IMR-90 (cell line): Measurements from ENCODE around the gene CORO1C. TPM values are rescaled to one million over a fixed set of nuclear protein-coding genes. Genes with fewer than 3 reads are reported as not detected.

Source experiments
- ATAC-seq: fragments of 200-7000 bp; cut with Tn5 transposase; 2 replicates; pipeline ENCODE4 v1.9.1; 2020; ENCODE audit warnings: low read depth, mild to moderate bottlenecking, moderate library complexity
- BruUV-seq: library from RNA; stranded (reverse); fragments of 400-500 nt; replicated peaks from 2 replicates; lab custom pipeline; 2021; lab: Mats Ljungman, UMichigan
- CTCF ChIA-PET: fragments of 300-600 bp; formaldehyde crosslinking; extraction: SDS; loops from one replicate; lab custom pipeline; 2021; ENCODE audit warnings: antibody characterized with exemption; lab: Yijun Ruan, JAX
- POLR2A ChIA-PET: fragments of 300-600 bp; sonication (Branson Sonifier 250); formaldehyde crosslinking; loops from one replicate; lab custom pipeline; 2022; ENCODE audit warnings: antibody characterized with exemption; ENCODE audit not compliant: unreplicated experiment; lab: Charles Lee
- DNase-seq: peaks from one replicate; pipeline ENCODE4 v3.0.0; 2013
- H2AFZ ChIP-seq: replicated peaks from 2 replicates; pipeline ENCODE3; 2013; ENCODE audit warnings: low read length, mild to moderate bottlenecking; ENCODE audit not compliant: poor library complexity
- H2AK5ac ChIP-seq: 2 replicates; pipeline ENCODE4 v1.6.1; 2013; ENCODE audit warnings: low read depth, low read length, inconsistent platforms
- H2AK9ac ChIP-seq: replicated peaks from 2 replicates; pipeline ENCODE3; 2013; ENCODE audit warnings: mild to moderate bottlenecking, low read depth, low read length, moderate library complexity; ENCODE audit not compliant: poor library complexity
- H2BK120ac ChIP-seq: 2 replicates; pipeline ENCODE4 v1.6.1; 2013; ENCODE audit warnings: low read depth, low read length, inconsistent platforms
- H2BK15ac ChIP-seq: 3 replicates; pipeline ENCODE4 v1.6.1; 2013; ENCODE audit warnings: low read depth, low read length, inconsistent platforms
- H2BK20ac ChIP-seq: 2 replicates; pipeline ENCODE4 v1.6.1; 2013; ENCODE audit warnings: low read depth, mild to moderate bottlenecking, inconsistent platforms, low read length, moderate library complexity
- H2BK5ac ChIP-seq: 2 replicates; pipeline ENCODE4 v1.6.1; 2013; ENCODE audit warnings: mild to moderate bottlenecking, low read depth, low read length, inconsistent platforms; ENCODE audit not compliant: poor library complexity, severe bottlenecking
- H3K14ac ChIP-seq: replicated peaks from 2 replicates; pipeline ENCODE4 v1.6.1; 2013; ENCODE audit warnings: low read depth, low read length, inconsistent platforms
- H3K18ac ChIP-seq: 2 replicates; pipeline ENCODE4 v1.6.1; 2013; ENCODE audit warnings: low read depth, low read length, control low read depth
- H3K23ac ChIP-seq: 2 replicates; pipeline ENCODE4 v1.6.1; 2013; ENCODE audit warnings: low read depth, low read length, inconsistent platforms
- H3K27ac ChIP-seq: 2 replicates; pipeline ENCODE4 v1.5.1; 2013; ENCODE audit warnings: mild to moderate bottlenecking, control low read depth, low read length; ENCODE audit not compliant: insufficient read depth
- H3K27me3 ChIP-seq: 2 replicates; pipeline ENCODE4 v1.6.1; 2013; ENCODE audit warnings: low read length; ENCODE audit not compliant: control insufficient read depth, insufficient read depth
- H3K36me3 ChIP-seq: 2 replicates; pipeline ENCODE4 v1.6.1; 2013; ENCODE audit warnings: low read length, mixed read lengths; ENCODE audit not compliant: control insufficient read depth, insufficient read depth
- H3K4ac ChIP-seq: 2 replicates; pipeline ENCODE4 v1.6.1; 2013; ENCODE audit warnings: low read depth, low read length, inconsistent platforms
- H3K4me1 ChIP-seq: 2 replicates; pipeline ENCODE4 v1.6.1; 2013; ENCODE audit warnings: low read length, mixed read lengths; ENCODE audit not compliant: control insufficient read depth, insufficient read depth
- H3K4me2 ChIP-seq: 2 replicates; pipeline ENCODE4 v1.6.1; 2013; ENCODE audit warnings: low read depth, mild to moderate bottlenecking, control low read depth, low read length, moderate library complexity
- H3K4me3 ChIP-seq: 2 replicates; pipeline ENCODE4 v1.5.1; 2013; ENCODE audit warnings: low read depth, mild to moderate bottlenecking, control low read depth, low read length, moderate library complexity; ENCODE audit not compliant: insufficient read depth
- H3K56ac ChIP-seq: 2 replicates; pipeline ENCODE4 v1.6.1; 2013; ENCODE audit warnings: low read length, inconsistent platforms; ENCODE audit not compliant: insufficient read depth; ENCODE audit errors: extremely low read depth
- H3K79me1 ChIP-seq, 2 experiments: 2 replicates each; pipeline ENCODE4 v1.6.1; 2013; ENCODE audit warnings: low read length in 2 of 2, inconsistent platforms in 1 of 2, low read depth in 1 of 2
- H3K9ac ChIP-seq: 2 replicates; pipeline ENCODE4 v1.6.1; 2013; ENCODE audit warnings: low read depth, low read length, control low read depth
- H3K9me1 ChIP-seq: 2 replicates; pipeline ENCODE4 v1.6.1; 2013; ENCODE audit warnings: low read length, inconsistent platforms; ENCODE audit not compliant: insufficient read depth
- H3K9me3 ChIP-seq: 2 replicates; pipeline ENCODE4 v1.6.1; 2013; ENCODE audit warnings: low read length; ENCODE audit not compliant: control insufficient read depth, insufficient read depth
- H4K20me1 ChIP-seq: 2 replicates; pipeline ENCODE4 v1.6.1; 2013; ENCODE audit warnings: low read length, inconsistent platforms; ENCODE audit not compliant: insufficient read depth
- H4K5ac ChIP-seq: 2 replicates; pipeline ENCODE4 v1.6.1; 2013; ENCODE audit warnings: mild to moderate bottlenecking, low read depth, low read length, control low read depth
- H4K8ac ChIP-seq, 2 experiments: 2 replicates each; pipeline ENCODE4 v1.6.1; 2013; ENCODE audit warnings: low read depth in 2 of 2, low read length in 2 of 2, control low read depth in 1 of 2, inconsistent platforms in 1 of 2
- H4K91ac ChIP-seq: 2 replicates; pipeline ENCODE4 v1.6.1; 2013; ENCODE audit warnings: low read depth, low read length, inconsistent platforms; ENCODE audit not compliant: insufficient read depth
- MAFK ChIP-seq: IDR thresholded peaks from 2 replicates; pipeline ENCODE4 v1.6.1; 2012; ENCODE audit warnings: low read depth, low read length, improper control_type of control experiment
- MXI1 ChIP-seq: IDR thresholded peaks from 2 replicates; pipeline ENCODE4 v1.6.1; 2012; ENCODE audit warnings: low read depth, mild to moderate bottlenecking, low read length, moderate library complexity, borderline replicate concordance
- POLR2A ChIP-seq: IDR thresholded peaks from 2 replicates; pipeline ENCODE4 v1.6.1; 2012; ENCODE audit warnings: mild to moderate bottlenecking, low read depth, low read length
- RCOR1 ChIP-seq: IDR thresholded peaks from 2 replicates; pipeline ENCODE4 v1.6.1; 2012; ENCODE audit warnings: mild to moderate bottlenecking, low read length, improper control_type of control experiment; ENCODE audit not compliant: insufficient replicate concordance
- WGBS, 2 experiments: methylation state at CpG; one replicate each; pipeline versions ENCODE4 v1.1.5 to v1.1.7; 2013; ENCODE audit warnings: missing lambda C conversion rate in 2 of 2; ENCODE audit not compliant: insufficient read length in 1 of 2; ENCODE audit errors: extremely low coverage in 2 of 2; 5-methylcytosine and 5-hydroxymethylcytosine counted together
- dilution Hi-C: fragments of 300-500 bp; cut with HindIII; formaldehyde crosslinking; loops from one replicate; pipeline ENCODE4 v1.14.3; 2018; ENCODE audit warnings: low sequenced_read_pairs; ENCODE audit not compliant: unreplicated experiment
- in situ Hi-C: fragments of 300-500 bp; cut with MboI; formaldehyde crosslinking; loops from 3 replicates; pipeline ENCODE4 v1.14.3; 2019; ENCODE audit warnings: low sequenced_read_pairs, inconsistent platforms, mixed read lengths
- intact Hi-C: fragments of 100-400 bp; cut with micrococcal nuclease; formaldehyde crosslinking; loops from 2 replicates; pipeline ENCODE4 v1.10.0; 2022
- polyA plus RNA-seq, 3 experiments: library from polyadenylated mRNA; depleted of rRNA; stranded (reverse); fragments of >200 nt; gene quantifications; 2 replicates each; pipeline ENCODE4 v1.2.3, GENCODE V29; 2012; ENCODE audit warnings: low replicate concordance in 1 of 3
- total RNA-seq: library from RNA; depleted of rRNA; stranded (reverse); fragments of >200 nt; gene quantifications from 2 replicates; pipeline ENCODE4 v1.2.3, GENCODE V29; 2012
- TF ChIP-seq, protein P1 (sequence below): fragments of 150-350 bp; IDR thresholded peaks from 2 replicates; pipeline ENCODE4 v1.6.1; 2016; ENCODE audit warnings: low read depth, mild to moderate bottlenecking, low read length, moderate library complexity, borderline replicate concordance

The CORO1C gene
- total and polyA plus RNA-seq, 2 of the 4 experiments (the other 2 are of a cell fraction), result 675 to 1,100 TPM

DNA sequence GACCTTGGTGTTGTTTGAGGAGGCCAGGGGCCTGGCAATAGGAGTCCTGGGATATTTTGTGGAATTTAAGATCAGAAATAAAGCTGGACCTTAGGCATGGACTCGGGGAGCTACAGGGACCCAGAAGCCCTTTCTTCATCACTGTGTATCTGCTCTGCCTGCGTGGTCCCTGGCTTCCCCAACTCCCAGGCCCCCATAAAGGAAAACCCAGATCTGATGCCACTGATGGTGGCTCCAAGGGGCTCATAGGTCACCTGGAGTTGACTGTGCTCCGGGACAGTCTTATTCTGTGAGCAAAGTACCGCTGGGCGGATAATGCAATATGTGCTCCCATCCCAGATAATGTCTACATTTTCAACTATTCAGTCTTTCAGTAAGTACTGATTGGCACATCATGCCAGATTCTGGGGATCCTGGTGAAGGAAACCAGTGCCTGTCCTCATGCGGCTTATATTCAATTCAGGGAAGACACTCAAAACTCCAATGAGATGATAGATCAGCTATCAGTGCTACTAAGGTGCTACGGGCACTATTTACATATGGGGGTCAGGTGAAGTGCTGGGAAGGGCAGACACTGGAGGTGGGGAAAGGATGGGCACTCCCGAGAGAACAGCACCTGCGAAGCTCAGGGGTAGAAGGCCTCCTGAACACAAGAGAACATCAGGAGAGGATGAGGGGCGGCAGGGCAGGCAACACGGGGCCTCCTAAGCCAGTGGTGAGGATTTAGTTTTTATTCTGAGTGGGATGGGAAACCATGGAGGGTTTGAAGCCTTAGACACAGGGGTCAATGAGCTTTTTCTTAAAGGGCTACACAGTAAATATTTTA is 92.1 kb downstream of the CORO1C start:
- Histone ChIP-seq H3K56ac (no peak overlapping the region), H3K27me3 (no peaks in the 10 kb centered on the region), H2BK20ac (no peak overlapping the region), H4K91ac (no peak overlapping the region), H3K4me2 (no peak overlapping the region), H3K9ac (no peak overlapping the region), H3K27ac (no peak overlapping the region), H3K14ac (no peak overlapping the region), H4K5ac (no peak overlapping the region), H3K4me1 (peaks cover 12% of the 10 kb centered on the region), H3K23ac (no peak overlapping the region), H2BK120ac (no peak overlapping the region), H2BK5ac (no peak overlapping the region), H3K18ac (no peak overlapping the region), H2AFZ (no peak overlapping the region), H2BK15ac (no peak overlapping the region), H2AK9ac (no peak overlapping the region), H3K4ac (no peak overlapping the region), H3K9me3 (no peaks in the 10 kb centered on the region), H2AK5ac (no peak overlapping the region), H3K4me3 (no peak overlapping the region), H4K20me1 (peaks cover 34% of the 10 kb centered on the region), H3K36me3 (peaks cover 14% of the 10 kb centered on the region), H3K79me1 (peaks cover 10 to 44% of the 10 kb centered on the region in 2 experiments), H3K9me1 (peaks cover 17% of the 10 kb centered on the region), H4K8ac (no peak overlapping the region)
- TSS peak; percentile 2 for BruUV-seq
- ATAC-seq, result no peak
- in situ Hi-C loops, result loop anchor here (25.0 kb wide), 1 partner anchor 448 kb away; the partner anchor contains the start of genes ALKBH2 and UNG
- intact Hi-C loops, result no loop called here
- dilution Hi-C loops, result no loop called here
- POLR2A ChIA-PET, result no interaction called here
- CTCF ChIA-PET, result no interaction called here
- WGBS, 2 experiments, result 98% methylated on average over 6 of the region's 11 CpGs; no CpG with 5 or more reads in 1 of the 2 experiments
- no peak for TF ChIP-seq MAFK
- TF ChIP-seq MXI1, result no peak
- TF ChIP-seq, protein P1, sequence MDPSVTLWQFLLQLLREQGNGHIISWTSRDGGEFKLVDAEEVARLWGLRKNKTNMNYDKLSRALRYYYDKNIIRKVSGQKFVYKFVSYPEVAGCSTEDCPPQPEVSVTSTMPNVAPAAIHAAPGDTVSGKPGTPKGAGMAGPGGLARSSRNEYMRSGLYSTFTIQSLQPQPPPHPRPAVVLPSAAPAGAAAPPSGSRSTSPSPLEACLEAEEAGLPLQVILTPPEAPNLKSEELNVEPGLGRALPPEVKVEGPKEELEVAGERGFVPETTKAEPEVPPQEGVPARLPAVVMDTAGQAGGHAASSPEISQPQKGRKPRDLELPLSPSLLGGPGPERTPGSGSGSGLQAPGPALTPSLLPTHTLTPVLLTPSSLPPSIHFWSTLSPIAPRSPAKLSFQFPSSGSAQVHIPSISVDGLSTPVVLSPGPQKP, result no peak
- TF ChIP-seq RCOR1, result no peak
- TF ChIP-seq POLR2A, result peak; percentile 7; the same call in 1 of the 2 replicates
- DNase-seq, result no peak
